Measurements from ENCODE around the gene SUSD4. TPM values are rescaled to one million over a fixed set of nuclear protein-coding genes. Genes with fewer than 3 reads are reported as not detected.

SUSD4 gene
- total and polyA plus RNA-seq, 2 of the 8 experiments (the other 6 are each of a cell fraction or from before 2014, with no cell fraction given): 3.9 to 5.2 TPM

DNA sequence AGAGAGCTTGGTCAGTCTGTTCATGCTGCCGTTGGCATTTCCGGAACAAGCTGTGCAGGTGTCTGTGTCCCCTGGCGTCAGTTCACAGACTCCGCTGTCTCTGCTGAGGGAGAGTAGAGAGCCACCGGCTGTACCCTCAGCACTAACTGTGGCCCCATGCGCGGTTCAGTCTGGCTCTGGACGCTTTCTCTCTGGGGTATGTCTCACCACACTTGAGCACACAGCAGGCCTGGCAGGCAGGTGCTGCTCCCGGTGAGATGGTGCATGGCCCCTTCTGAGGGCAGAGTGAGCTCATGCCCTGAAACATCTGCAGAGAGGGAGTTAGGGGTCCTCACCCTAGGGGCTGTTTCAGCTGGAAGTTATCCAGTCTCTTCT, 161.0 kb downstream of the SUSD4 start (continued):
- TF ChIP-seq SP1 (IDR thresholded peaks at IDR 0.05; ENCODE audit: low read depth, low read length) (no peak), RAD21 (IDR thresholded peaks at IDR 0.05 in 1 of 2, conservative IDR thresholded peaks at IDR 0.05 in 1 of 2; ENCODE audit: low read depth in 2 of 2, low read length in 2 of 2) (no peak), TCF12 (IDR thresholded peaks at IDR 0.05; ENCODE audit: low read depth, low read length) (no peak), GTF2F1 (IDR thresholded peaks at IDR 0.05; ENCODE audit: borderline replicate concordance, low read depth, low read length) (no peak), SIX5 (IDR thresholded peaks at IDR 0.05; ENCODE audit: low read depth, low read length) (no peak), RXRA (IDR thresholded peaks at IDR 0.05; ENCODE audit: insufficient read depth, low read depth, low read length) (no peak)

Measured in H1 (cell line).